ENCODE data around the gene COPS9.
A peak's percentile ranks its signal among the peaks of the same experiment; 100 is the strongest.

COPS9 gene

DNA sequence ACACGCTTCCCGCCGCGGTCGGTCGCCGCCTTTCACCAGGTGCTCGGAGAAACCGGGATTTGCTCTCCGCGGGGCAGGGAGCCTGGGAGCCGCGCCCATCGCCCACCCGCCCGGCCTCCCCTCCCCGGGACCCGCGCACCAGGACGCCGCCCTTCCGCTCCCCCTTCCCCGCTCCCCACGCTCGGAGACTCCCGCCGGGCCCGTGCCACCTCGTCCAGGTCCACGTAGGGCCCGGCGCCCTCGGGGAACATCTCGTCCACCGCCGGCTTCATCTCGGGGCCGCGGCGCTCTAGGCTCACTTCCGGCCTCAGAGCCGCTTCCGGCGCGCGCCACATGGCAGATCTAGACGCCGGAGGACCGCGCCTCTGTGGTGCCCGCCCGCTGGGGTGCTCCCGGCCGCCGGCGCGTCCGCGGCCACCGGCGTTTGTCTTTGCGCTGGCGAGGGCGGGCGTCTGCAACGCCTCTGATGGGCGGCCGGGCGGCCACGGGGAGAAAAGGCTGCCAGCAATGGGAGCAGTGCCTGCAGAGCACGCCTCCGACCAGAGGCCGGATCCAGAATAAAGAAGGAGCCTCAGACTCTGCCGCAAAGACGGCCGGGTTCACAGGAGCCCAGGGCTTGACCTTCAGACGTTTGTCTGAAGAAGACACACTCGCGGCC lies at the start of gene COPS9:
COPS9 (minus strand) TSS at position 293 of the 658 bp plus-strand sequence; CDS start at position 272, 21 bp downstream.
- DNase-seq, result peak; percentile 91

DNA sequence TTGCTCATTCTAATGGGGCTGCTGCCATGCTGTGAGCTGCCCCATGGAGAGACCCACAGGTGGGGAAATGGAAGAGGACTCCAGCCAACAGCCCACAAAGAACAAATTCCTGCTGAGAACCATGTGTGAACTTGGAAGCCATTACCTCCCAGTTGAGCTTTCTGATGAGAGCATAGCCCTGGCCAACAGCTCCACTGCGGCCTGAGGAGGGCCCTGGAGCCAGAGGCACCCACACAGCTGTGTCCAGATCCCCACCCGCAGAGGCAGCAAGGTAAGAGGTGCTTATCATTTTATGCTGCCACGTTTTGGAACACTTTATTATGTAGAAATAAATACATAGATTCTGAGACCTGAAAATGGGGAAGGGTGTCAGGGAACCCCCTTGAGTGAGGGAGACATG lies 48.6 kb upstream of the COPS9 start:
- no peak for DNase-seq

DNA sequence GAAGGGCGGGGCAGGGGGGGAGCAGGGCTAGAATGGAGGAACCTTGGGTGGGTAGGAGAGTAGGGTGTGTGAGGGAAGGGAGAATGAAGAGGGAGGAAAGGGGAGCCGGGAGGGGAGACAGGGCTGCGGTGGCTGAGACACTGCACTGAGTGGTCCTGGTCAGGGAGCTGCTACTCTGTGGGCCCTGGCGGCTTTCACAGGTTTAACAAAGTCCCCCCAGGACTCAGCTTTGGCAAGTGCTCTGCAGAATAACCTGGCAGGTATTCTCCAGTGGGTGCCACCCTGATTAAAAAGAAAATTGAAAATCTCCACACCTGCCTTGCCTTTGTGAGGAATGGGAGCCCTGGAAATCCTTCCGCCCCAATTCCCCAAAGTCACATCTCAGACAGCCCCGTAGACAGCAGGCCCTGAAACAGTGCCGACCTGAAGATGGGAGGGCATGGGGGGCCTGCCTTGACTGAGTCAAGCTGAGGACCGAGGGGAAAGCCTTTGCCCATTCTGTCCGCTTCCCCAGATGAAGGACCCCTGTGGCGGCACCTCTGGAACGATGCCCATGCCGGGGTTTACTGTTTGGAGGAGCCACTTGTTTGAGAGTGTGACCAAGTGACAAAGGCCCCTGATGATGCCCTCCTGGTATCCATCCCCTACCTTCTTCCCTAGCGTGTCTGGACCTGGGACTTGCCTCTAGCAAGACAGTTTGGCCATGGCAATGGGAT lies 47.9 kb upstream of the COPS9 start:
- no peak for DNase-seq

DNA sequence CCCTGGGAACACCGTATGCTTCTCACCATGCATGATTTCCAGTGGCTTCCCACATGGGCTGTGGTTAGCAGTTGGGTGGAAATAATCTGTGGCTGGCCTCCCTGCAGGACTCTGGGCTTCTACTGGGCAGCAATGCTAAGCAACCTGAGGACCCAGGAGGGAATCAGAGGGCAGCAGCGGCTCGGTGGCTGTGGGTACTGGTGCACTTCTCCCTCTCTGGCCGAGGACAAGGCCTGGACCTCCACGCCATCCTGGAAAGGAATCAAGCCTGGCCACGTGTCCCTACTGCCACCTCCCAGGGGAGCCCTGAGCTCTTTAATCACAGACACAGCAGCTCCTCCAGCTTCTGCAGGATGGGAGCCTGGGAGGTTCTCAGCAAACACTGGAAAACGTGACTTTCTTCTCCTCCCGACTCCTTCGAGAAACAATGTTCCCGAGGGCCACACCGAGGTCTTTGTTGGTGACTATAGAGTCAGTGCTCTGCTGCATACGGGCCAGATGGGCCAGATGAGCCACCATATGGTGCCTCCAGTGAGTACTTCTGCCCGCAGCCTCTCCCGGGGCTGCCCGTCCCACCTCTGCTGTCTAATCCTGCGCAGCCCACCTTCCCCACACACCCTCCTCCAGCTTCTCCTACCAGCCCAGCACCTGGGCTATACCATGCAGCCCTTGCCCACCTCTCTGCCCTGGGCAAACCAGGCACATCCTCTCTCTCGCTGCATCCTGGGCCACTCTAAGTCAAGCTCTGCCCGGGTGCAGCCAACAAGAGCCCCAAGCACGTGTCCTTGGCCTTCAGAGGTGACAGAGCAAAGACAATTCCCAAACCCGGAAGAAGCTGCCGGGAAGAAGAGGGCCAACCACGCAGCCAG lies 47.1 kb upstream of the COPS9 start:
- DNase-seq, result no peak

DNA sequence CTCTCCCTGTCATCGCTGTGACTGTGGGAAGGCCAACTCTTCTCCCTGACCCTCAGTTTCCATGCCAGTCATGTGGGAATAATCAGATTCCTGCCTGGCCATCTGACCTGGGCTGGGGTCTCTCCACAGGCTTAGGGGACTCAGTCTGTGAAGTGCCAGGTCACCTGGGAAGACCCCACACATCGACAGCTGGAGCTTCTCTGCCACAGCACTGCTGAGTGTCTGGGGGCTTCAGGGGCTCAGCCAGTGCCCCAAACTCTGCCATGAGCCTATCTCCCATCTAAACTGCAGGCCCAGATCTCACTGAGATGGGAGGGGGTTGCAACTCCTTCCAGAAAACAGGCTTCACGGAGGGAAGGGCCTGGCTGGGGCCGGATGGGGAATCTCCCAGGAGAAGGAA lies 46.4 kb upstream of the COPS9 start:
- DNase-seq, result no peak

DNA sequence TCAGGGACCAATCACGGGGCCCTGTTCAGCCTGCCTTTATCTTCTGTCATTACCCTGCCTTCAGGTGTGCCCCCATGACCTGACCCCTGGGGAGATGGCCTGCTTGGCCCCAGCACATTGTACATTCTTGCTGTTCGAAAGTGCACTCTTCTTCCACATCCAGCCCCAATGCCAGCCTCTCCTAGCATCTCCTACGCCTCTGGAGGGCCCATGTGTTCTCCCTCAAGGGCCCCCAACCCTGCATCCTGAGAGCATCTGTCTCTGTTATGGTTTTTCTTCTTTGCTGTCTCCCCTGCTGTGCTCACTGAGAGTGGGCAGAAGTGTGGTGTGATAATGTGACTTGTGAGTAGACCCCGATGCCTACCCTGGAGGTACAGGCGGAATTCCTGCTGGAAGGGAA lies 45.9 kb upstream of the COPS9 start:
- DNase-seq, result no peak

DNA sequence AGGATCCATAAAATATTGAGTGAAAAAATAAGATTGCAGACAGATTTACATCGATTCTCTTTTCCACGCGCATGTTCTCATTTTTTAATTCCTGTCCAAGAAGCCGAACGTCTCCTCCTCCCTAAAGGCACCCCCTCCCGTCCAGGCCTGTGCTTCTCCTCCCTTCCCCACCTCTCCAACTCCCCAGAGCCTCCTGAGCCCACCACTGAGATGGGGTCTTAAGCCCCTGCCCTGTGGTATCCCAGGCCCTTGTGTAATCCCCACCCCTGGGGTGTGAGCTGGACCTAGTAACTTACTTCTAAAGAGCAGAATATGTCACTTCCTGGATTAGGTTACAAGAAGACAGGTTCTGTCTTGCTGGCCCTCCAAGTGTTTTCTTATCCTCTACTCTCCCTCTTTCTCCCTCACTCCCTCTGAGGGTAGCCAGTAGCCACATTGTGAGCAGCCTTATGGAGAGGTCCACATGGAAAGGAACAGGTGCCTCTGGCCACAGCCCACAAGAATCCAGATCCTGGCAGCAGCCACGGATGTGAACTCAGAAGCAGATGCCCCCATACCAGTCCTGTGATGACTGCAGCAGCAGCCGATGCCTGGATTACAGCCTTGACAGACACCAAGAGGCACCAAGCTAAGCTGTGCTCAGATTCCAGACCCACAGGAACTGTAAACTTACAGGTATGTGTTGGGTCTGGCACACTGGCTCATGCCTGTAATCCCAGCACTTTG lies 44.0 kb upstream of the COPS9 start:
- DNase-seq, result no peak

DNA sequence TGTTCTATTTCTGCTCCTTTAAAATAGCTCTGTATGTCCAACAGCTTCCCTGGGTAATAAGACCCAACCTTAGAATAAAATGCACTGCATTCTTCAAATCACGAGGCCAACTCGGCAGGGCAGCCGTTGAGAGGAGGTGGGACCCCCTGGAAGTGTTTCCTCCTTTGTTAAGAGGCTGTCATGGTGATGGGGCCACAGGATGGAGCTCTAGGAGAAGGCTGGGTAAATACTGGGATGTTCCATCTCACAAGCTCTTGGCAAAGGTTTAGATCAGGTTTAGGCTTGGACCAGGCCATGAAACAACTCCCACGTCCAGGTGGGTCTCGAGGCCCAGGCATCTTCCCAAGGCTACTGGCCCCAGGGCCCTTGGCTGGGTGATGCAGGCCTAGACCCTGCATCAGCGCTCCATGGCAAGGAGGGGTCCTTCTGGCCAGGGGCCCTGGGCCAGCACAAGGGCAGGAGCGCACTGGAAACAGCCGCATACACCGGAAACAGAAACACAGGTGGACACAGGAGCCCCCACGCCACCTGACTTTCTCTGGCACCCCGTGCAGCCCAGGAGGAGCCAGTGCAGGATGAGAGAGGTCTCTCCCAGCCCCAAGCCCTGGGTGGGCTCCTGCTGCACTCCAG lies 43.2 kb upstream of the COPS9 start:
- no peak for DNase-seq

DNA sequence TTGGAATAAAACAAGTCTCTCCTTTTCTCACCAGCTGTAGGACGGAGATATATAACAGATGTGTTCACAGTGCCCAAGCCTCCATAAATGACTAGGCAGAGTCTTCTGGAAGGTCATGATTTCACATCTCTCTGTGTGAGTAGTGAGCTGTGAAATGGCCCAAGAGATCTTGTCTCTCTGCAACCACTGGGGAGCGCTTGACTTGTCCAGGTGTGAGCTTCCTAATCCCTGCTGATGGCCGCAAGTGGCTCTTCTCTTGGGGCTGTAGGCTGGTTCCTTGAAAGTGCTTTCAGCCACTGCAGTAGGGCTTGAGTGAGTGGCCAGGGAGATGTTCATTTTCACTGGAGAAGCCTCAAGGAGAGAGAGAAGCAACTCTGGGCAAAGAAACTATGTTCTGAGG lies 42.5 kb upstream of the COPS9 start:
- DNase-seq, result no peak

DNA sequence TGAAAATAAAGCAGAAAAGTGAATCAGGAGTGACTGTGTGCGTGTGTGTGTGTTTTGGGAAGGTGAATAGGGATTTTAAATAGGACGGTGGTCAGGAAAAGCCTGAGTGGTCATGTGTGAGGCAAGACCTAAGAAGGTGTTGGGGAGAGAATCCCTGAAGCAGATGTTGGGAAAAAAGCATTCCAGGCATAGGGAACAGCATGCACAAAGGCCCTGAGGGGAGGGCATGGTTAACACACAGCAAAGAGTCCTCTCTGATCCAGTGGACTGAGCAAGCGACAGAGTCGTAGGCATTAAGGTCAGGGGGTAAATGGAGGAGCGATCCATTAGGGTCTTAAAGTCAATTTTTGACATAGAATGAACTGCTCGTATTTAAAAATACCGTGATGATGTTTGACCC lies 38.4 kb upstream of the COPS9 start:
- no peak for DNase-seq

DNA sequence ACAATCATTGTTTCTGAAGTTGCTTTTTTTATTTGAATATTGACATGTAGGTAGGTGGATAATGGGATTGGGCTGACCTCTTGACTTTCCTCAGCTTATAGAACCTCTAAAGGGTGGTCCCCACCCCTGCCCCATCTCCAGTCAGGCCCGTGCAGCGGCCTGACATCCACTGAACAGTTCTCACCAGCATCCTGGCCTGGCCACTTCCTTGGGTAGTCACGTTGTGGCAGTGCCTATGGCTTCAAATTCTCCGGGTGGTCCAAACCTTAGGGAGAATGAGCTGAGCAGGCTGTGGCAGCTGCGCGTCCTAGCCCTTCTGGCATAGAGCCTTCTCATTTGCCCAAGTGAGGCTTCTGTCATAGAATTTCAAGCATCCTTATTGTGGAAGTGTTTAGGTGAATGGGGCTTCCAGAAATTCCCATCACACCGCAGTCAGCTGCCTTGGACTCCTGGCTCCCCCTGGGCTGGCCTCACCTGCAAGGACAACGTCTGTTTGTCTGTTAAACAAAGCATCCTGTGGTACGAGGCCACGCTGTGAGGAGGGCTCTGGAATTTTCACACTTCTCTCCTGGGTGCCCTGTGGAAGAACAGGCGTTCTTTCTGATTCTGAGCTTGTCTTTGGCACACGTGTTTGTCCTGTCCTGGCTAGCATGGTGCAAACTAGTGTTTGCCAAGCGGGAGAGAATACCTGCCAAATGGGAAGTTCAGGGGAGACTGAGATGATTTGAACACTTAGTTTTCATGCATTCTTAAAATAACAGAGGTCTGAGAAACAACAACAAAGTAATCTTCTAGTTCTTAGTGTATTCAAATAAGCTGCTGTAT lies 36.2 kb upstream of the COPS9 start:
- DNase-seq, result no peak

DNA sequence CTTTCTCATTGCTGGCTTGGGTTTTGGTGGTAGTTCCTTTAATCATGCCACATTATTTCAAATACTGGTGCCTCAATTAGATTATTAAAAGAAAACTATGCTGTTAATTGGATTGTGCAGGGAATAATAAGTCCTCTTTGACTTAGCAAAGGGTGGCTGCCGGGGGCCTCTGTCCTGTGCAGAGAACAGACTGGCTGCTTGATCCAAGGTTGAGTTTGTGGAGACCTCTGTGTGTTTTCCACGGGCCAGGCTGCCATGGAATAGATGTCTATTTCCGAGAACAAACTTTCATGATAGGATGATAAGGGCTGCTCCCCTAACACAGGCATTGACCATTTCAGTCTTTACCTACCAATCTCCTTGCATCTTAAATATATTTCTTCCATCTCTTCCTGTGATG lies 34.8 kb upstream of the COPS9 start:
- no peak for DNase-seq

DNA sequence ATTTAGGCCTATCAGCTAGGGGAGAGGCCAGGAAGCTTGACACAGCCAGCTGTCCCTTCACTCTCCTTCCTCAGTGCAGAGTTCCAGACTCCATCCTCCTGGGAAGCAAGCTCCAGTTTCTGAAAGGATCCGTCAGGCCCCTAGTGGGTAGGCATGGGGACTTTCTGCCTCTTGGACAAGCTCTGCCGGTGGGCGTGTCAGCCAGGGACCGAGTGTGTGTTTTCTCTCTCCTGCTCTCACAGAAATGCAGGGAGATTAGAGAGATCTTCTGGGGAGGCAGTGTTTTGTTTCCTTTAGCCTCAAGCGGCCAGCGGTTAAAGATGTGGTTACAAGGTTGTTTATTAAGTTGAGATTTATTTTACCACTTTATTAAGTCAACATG lies 34.2 kb upstream of the COPS9 start:
- no peak for DNase-seq

DNA sequence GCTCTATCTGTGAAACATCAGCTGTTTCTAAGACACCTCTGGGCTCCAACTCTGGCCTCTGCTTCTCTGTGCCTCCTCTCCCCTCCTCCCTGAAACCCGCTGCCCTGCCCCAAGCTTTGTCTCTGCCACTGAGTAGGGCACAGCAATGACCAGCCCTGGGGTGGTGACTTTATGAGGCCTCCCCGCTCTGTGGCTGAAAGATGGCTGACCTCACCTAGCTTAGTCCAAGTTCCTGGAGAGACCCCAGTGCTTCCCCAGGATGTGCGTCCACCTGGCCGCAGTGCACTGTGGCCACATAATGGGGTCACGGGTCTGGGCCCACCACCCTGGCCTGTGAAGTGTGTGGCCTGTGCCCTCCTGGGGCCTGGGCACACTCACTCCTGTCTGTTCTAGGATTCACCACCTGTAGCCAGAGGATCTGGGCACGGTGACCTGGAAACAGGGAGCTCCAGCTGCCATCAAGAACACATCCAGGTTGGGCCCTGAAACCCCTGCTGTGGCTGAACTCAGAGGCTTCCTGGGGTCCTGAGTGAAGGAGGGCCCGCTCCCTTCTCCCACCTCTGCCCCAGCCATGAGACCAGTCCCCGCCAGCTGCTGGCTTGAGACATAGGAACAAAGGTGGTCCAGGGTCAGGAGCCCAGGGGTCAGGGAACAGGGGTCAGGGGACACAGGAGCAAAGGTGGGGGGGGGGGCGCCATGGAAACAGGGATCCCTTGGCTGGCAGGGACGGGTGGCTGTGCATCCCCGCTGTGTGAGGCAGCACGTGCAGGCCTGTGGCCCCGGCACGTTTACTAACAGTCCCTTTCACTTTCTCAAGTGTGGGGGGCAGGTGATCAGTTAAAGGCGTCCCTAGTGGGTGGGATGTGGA lies 33.6 kb upstream of the COPS9 start:
- DNase-seq, result no peak

DNA sequence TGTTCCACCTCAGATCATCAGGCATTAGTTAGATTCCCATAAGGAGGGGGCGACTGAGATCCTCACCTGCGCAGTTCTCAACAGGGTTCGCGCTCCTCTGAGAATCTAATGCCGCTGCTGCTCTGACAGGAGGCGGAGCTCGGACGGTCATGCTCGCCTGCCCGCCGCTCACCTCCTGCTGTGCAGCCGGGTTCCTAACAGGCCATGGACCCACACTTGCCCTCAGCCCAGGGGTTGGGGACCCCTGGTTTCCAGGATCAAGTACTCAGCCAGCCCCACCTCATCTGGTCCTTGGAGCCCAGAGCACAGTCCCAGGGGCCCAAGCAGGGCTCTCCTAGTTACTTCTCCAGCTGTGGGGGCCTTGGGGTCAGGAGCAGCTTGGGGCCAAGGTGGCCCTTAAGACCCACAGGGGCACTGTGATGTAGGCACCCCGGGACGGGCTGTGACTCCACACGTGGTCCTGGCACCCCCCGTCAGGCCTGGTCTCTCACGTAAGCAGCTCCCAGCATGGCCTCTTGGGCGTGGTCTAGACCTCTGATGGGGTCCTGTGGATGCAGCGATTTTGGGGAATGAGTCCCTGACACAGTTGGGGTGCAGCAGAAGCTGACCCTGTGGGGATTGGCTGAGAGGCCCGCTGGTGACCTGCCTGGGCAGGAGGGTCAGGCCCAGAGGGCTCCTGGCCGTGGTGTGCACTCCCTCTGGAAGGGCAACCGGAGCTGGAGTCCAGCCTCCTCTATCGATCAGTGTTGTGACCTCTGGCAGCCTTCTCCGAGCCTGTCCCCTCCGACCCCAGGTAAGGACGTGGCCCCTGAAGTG lies 32.6 kb upstream of the COPS9 start:
- no peak for DNase-seq

DNA sequence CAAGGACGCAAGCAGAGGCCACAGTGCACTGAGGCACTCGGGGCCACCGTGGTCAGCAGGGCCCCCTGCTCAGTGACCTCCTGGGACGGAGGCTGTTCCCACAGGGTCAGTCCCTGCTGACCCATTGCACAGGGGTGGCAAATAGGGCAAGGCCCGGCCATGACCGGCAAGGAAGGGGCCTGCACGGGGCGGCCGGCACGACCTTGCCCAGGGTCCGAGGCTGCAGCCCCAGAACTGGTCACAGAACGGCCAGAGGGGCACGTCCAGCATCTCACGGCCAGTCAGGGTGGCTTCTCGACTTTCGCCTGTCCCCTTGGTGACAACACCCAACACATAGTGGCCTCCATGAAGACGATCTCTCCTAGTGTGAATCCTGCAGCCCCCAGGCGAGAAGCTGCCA lies 31.9 kb upstream of the COPS9 start:
- no peak for DNase-seq

DNA sequence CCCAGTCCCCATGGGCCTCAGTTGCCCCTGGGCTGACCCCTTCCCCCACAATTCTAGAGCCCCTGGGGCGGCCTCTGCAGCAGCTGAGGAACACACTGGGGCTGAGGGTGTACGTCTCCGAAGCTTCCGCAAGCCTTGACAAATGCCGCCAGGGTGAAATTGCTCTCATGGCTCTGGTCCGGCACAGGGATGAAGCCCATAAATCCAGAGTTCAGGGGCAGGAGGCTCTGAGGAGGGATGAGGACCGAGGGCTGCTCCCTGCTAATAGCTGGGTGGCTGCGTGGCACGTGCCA lies 31.4 kb upstream of the COPS9 start:
- no peak for DNase-seq

DNA sequence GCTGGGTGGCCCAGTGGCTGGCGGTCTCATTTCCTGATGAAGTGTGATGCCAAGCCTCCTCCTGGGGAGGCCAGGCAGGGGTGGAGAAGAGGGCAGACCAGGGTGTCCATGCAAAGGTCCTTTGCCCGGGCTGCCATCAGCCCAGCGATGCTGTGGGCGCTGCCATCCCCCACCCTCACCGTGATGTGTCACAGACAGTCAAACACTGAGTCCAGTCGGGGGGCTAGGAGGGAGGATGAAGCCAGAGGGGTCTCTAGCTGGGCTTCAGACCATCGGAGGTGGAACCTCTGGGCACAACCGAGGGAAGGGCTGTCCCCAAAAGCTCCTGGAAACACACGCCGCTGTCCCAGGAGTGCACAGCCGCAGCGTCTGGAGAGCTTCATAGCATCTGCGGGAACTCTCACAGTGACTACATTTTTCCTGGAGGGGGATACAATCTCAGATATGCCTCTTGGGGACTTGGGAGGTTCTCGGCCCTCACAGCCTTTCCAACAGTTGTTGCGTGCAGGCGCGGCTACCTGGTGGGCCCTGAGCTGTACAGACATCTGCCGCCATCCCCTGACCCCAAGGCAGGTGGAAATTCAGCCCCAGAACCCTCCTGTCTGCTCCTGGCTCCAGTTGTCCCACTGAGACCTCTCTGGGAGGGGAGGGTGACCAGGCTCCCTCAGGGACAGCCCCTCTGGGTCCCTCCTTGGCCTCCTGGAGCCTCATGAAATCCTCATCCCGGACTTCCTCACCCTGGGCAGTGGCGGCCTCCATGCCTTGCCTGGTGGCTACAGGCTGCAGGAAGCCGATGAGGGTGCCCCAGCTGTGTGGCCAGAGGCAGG lies 30.9 kb upstream of the COPS9 start:
- no peak for DNase-seq

DNA sequence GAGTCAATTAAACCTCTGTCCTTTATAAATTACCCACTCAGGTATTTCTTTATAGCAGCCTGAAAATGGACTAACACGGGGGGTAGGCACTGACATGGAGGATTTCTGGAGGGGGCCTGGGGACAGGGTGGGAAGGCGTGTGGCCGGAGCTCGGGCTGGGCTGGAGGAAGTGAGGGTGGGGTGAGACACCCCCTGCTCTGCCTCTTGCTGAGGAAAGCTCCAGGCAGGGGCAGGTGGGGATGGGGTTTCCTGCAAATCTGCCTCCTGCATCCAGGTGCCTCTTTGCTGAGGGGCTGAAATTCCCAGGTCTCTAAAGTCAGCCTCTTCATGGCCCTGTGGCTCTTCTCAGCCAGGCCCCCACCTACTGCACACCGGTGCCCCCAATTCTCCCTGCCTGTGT lies 30.1 kb upstream of the COPS9 start:
- no peak for DNase-seq

All from activated naive CD4-positive, alpha-beta T cell treated with Interleukin-2 at 50 U/mL for 16 hours (primary cell).